Spleen (tissue), 11 donors: Measurements from ENCODE around the gene RAD51B. TPM values are rescaled to one million over a fixed set of nuclear protein-coding genes. Genes with fewer than 3 reads are reported as not detected.

Experiments
- DNase-seq: peaks from one replicate; pipeline ENCODE4 v3.0.0-alpha.2; 2020
- H3K27ac ChIP-seq, 8 donors: fragments of 200-600 bp; sonication (generic) in 7 of 8; 1 replicate in 4 of 8; 2 replicates in 4 of 8; pipeline versions ENCODE4 v1.5.0 to v1.8.0; 2016 to 2021; ENCODE audit warnings: inconsistent platforms in 4 of 8, mild to moderate bottlenecking in 4 of 8, moderate library complexity in 1 of 8
- H3K27me3 ChIP-seq, 7 donors: fragments of 200-600 bp; sonication (generic) in 6 of 7; replicated peaks in 1 of 7; 1 replicate in 4 of 7; 2 replicates in 3 of 7; pipeline versions ENCODE4 v1.5.0 to v1.8.0; 2016 to 2021; ENCODE audit warnings: inconsistent platforms in 3 of 7, mild to moderate bottlenecking in 1 of 7
- H3K36me3 ChIP-seq, 6 donors: fragments of 200-600 bp; sonication (generic) in 5 of 6; 1 replicate in 4 of 6; 2 replicates in 2 of 6; pipeline versions ENCODE4 v1.5.0 to v1.8.0; 2016 to 2021; ENCODE audit warnings: inconsistent platforms in 2 of 6
- H3K4me1 ChIP-seq, 6 donors: fragments of 200-600 bp; sonication (generic) in 5 of 6; 1 replicate in 3 of 6; 2 replicates in 3 of 6; pipeline versions ENCODE4 v1.5.0 to v1.8.0; 2016 to 2021; ENCODE audit warnings: inconsistent platforms in 3 of 6
- H3K4me3 ChIP-seq, 8 donors: fragments of 200-600 bp; sonication (generic) in 7 of 8; 1 replicate in 4 of 8; 2 replicates in 4 of 8; pipeline versions ENCODE4 v1.5.0 to v1.8.0; 2016 to 2021; ENCODE audit warnings: inconsistent platforms in 4 of 8, mild to moderate bottlenecking in 4 of 8, moderate library complexity in 2 of 8
- H3K9me3 ChIP-seq, 8 donors: fragments of 200-600 bp; sonication (generic) in 7 of 8; 1 replicate in 4 of 8; 2 replicates in 4 of 8; pipeline versions ENCODE4 v1.5.0 to v1.8.0; 2016 to 2021; ENCODE audit warnings: inconsistent platforms in 4 of 8
- POLR2A ChIP-seq, 3 donors: fragments of 450-650 bp; IDR thresholded peaks; one replicate each; pipeline ENCODE4 v1.5.1; 2017; ENCODE audit warnings: antibody characterized with exemption in 3 of 3, mild to moderate bottlenecking in 1 of 3
- POLR2AphosphoS5 ChIP-seq, 3 donors: sonication (generic); formaldehyde crosslinking; IDR thresholded peaks; one replicate each; pipeline ENCODE4 v1.5.1; 2017; ENCODE audit warnings: antibody characterized with exemption in 3 of 3
- WGBS, 5 donors: extraction: QIAGEN DNeasy Blood & Tissue Kit in 3 of 5; methylation state at CpG; one replicate each; pipeline versions ENCODE4 v1.1.5 to v1.1.7; 2013 to 2018; 5-methylcytosine and 5-hydroxymethylcytosine counted together
- intact Hi-C: fragments of 100-400 bp; cut with DNase I; formaldehyde crosslinking; loops from one replicate; pipeline ENCODE4 v1.15.0; 2023; ENCODE audit warnings: low total_unique reads
- polyA plus RNA-seq, 3 donors: library from polyadenylated mRNA; stranded (reverse); fragments of 200-250 nt; gene quantifications; one replicate each; pipeline ENCODE4 v1.2.1, GENCODE V29; 2013
- total RNA-seq, 7 donors: library from RNA; depleted of rRNA in 3 of 7; stranded (reverse); fragments of >200 nt in 3 of 7; fragmentation: NEBNext Ultra II Directional in 4 of 7; extraction: Animal tissue kit (Norgen Biotek cat#: 25700) in 4 of 7; gene quantifications; one replicate each; pipeline versions ENCODE4 v1.1.0 to v1.2.1, GENCODE V29; 2016 to 2021
- TF ChIP-seq, protein P1 (sequence below), 11 experiments: fragments of 200-600 bp in 7 of 11; fragments of 450-650 bp in 4 of 11; sonication (generic) in 4 of 11; IDR thresholded peaks in 8 of 11; conservative IDR thresholded peaks in 3 of 11; 1 replicate in 7 of 11; 2 replicates in 4 of 11; pipeline versions ENCODE4 v1.4.0 to v1.8.0; 2016 to 2021; ENCODE audit warnings: antibody characterized with exemption in 11 of 11, inconsistent platforms in 4 of 11, mild to moderate bottlenecking in 1 of 11
- donor health status: healthy with polysubstance abuse.
- donor health status: DM: no; HTN: no; CAD: no; lungs with moderate emphysema.
- donor health status: DM: no; HTN: no; CAD: no.
- donor health status: Bipolar disorder and iron deficiency.
- donor health status: healthy.
- donor health status: DM: no; HTN: no; CAD: no.
- donor health status: DM: yes; HTN: yes; CAD: no.

RAD51B gene
- total and polyA plus RNA-seq, 10 donors: 4.2 to 43.7 (median 29.8) TPM

GRCh38 chr14:68236582-68237458 is 417.2 kb downstream of the RAD51B start:
- H3K4me3 ChIP-seq: no peak overlapping the region
- no peaks in the 10 kb centered on the region for H3K9me3 ChIP-seq
- H3K36me3 ChIP-seq: no peaks in the 10 kb centered on the region
- TF ChIP-seq POLR2A (IDR thresholded peaks at IDR 0.05) (no peak), POLR2AphosphoS5 (IDR thresholded peaks at IDR 0.05) (no peak)
- TF ChIP-seq, protein P1, sequence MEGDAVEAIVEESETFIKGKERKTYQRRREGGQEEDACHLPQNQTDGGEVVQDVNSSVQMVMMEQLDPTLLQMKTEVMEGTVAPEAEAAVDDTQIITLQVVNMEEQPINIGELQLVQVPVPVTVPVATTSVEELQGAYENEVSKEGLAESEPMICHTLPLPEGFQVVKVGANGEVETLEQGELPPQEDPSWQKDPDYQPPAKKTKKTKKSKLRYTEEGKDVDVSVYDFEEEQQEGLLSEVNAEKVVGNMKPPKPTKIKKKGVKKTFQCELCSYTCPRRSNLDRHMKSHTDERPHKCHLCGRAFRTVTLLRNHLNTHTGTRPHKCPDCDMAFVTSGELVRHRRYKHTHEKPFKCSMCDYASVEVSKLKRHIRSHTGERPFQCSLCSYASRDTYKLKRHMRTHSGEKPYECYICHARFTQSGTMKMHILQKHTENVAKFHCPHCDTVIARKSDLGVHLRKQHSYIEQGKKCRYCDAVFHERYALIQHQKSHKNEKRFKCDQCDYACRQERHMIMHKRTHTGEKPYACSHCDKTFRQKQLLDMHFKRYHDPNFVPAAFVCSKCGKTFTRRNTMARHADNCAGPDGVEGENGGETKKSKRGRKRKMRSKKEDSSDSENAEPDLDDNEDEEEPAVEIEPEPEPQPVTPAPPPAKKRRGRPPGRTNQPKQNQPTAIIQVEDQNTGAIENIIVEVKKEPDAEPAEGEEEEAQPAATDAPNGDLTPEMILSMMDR (IDR thresholded peaks at IDR 0.05 in 8 of 11, conservative IDR thresholded peaks at IDR 0.05 in 3 of 11): no peak
- H3K27me3 ChIP-seq: no peaks in the 10 kb centered on the region
- DNase-seq: no peak
- H3K4me1 ChIP-seq: peaks cover 8 to 29% (median 15%) of the 10 kb centered on the region in 6 donors
- H3K27ac ChIP-seq: no peak overlapping the region
- 83 to 100% (median 92%) methylated on average over 1 of the region's 1 CpG for WGBS, 5 donors
- intact Hi-C loops: loop anchor here (10.0 kb wide), 1 partner anchor 302 kb away; no protein-coding TSS in a partner anchor

GRCh38 chr14:68238551-68238950 is 419.0 kb downstream of the RAD51B start:
- whole genome bisulfite sequencing, 5 donors: 89 to 100% (median 99%) methylated on average over 1 of the region's 1 CpG
- TF ChIP-seq, protein P1 (IDR thresholded peaks at IDR 0.05 in 8 of 11, conservative IDR thresholded peaks at IDR 0.05 in 3 of 11): no peak
- TF ChIP-seq POLR2AphosphoS5 (IDR thresholded peaks at IDR 0.05) (no peak), POLR2A (IDR thresholded peaks at IDR 0.05) (no peak)
- intact Hi-C loops: loop anchor here (10.0 kb wide), 1 partner anchor 304 kb away; no protein-coding TSS in a partner anchor
- Histone ChIP-seq H3K9me3 (no peaks in the 10 kb centered on the region), H3K27ac (no peak overlapping the region), H3K36me3 (no peaks in the 10 kb centered on the region), H3K27me3 (no peaks in the 10 kb centered on the region), H3K4me3 (no peak overlapping the region), H3K4me1 (peaks cover 0 to 20% (median 5%) of the 10 kb centered on the region in 6 donors)
- DNase-seq: no peak

GRCh38 chr14:68238976-68239375 is 419.4 kb downstream of the RAD51B start:
- Histone ChIP-seq H3K27me3 (no peaks in the 10 kb centered on the region), H3K9me3 (no peaks in the 10 kb centered on the region), H3K4me3 (no peak overlapping the region), H3K27ac (no peak overlapping the region), H3K36me3 (no peaks in the 10 kb centered on the region), H3K4me1 (peaks cover 0 to 24% (median 6%) of the 10 kb centered on the region in 6 donors)
- TF ChIP-seq POLR2AphosphoS5 (IDR thresholded peaks at IDR 0.05) (no peak), POLR2A (IDR thresholded peaks at IDR 0.05) (no peak)
- TF ChIP-seq, protein P1 (IDR thresholded peaks at IDR 0.05 in 8 of 11, conservative IDR thresholded peaks at IDR 0.05 in 3 of 11): no peak
- WGBS, 5 donors: 64 to 74% (median 69%) methylated on average over 3 of the region's 3 CpGs
- no peak for DNase-seq
- intact Hi-C loops: loop anchor here (10.0 kb wide), 1 partner anchor 304 kb away; no protein-coding TSS in a partner anchor
